Right lobe of liver (tissue), 6 donors: ENCODE results near the gene PRPF31. TPM values are rescaled to one million over a fixed set of nuclear protein-coding genes. Genes with fewer than 3 reads are reported as not detected.

Experiments
- ATAC-seq, 4 donors: fragments of 200-7000 bp; cut with Tn5 transposase; one replicate each; pipeline ENCODE4 v1.9.1; 2020; ENCODE audit warnings: mild to moderate bottlenecking in 4 of 4, moderate library complexity in 4 of 4
- DNase-seq, 3 donors: peaks; one replicate each; pipeline ENCODE4 v3.0.0-alpha.2; 2020
- H3K27ac ChIP-seq, 3 donors: fragments of 200-600 bp; one replicate each; pipeline ENCODE4 v1.8.0; 2022
- H3K27me3 ChIP-seq, 2 donors: fragments of 200-600 bp; one replicate each; pipeline ENCODE4 v1.8.0; 2022
- H3K36me3 ChIP-seq, 4 donors: fragments of 200-600 bp; sonication (generic) in 1 of 4; one replicate each; pipeline versions ENCODE4 v1.5.1 to v1.8.0; 2017 to 2022; ENCODE audit warnings: control low read depth in 1 of 4
- H3K4me1 ChIP-seq, 4 donors: fragments of 200-600 bp; sonication (generic) in 1 of 4; one replicate each; pipeline versions ENCODE4 v1.5.1 to v1.8.0; 2017 to 2022; ENCODE audit warnings: control low read depth in 1 of 4
- H3K4me3 ChIP-seq, 3 donors: fragments of 200-600 bp; one replicate each; pipeline ENCODE4 v1.8.0; 2022
- H3K9me3 ChIP-seq, 4 donors: fragments of 200-600 bp; sonication (generic) in 1 of 4; one replicate each; pipeline versions ENCODE4 v1.5.1 to v1.8.0; 2017 to 2022; ENCODE audit warnings: control low read depth in 1 of 4
- POLR2A ChIP-seq: fragments of 450-650 bp; IDR thresholded peaks from one replicate; pipeline ENCODE4 v1.6.1; 2017; ENCODE audit warnings: antibody characterized with exemption, mild to moderate bottlenecking
- WGBS: methylation state at CpG from one replicate; pipeline ENCODE4 v1.1.6; 2018; ENCODE audit warnings: low coverage, low lambda C conversion rate; ENCODE audit not compliant: insufficient coverage; ENCODE audit errors: missing lambda C conversion rate; 5-methylcytosine and 5-hydroxymethylcytosine counted together
- intact Hi-C, 2 donors: fragments of 100-400 bp; cut with DNase I; formaldehyde crosslinking; loops; one replicate each; pipeline versions ENCODE4 v1.11.2 to v1.14.1; 2022
- total RNA-seq, 6 experiments: library from RNA; depleted of rRNA in 2 of 6; stranded (reverse); fragments of >200 nt in 2 of 6; fragmentation: NEBNext Ultra II Directional in 3 of 6; extraction: Animal tissue kit (Norgen Biotek cat#: 25700) in 3 of 6; gene quantifications; one replicate each; pipeline versions ENCODE4 v1.1.0 to v1.2.4, GENCODE V29; 2016 to 2023
- TF ChIP-seq, protein P1 (sequence below), 4 donors: fragments of 200-600 bp in 3 of 4; fragments of 450-650 bp in 1 of 4; IDR thresholded peaks; one replicate each; pipeline versions ENCODE4 v1.5.1 to v1.8.0; 2016 to 2022; ENCODE audit warnings: antibody characterized with exemption in 4 of 4, mild to moderate bottlenecking in 2 of 4
- donor health status: DM: no; HTN: yes; CAD: no.
- donor health status: DM: no; HTN: no; CAD: no.
- donor health status: DM: no; HTN: no; CAD: no.
- donor health status: DM: no; HTN: yes; CAD: no.
- donor health status: DM: no; HTN: yes; CAD: no.

PRPF31 gene
- total RNA-seq, 6 experiments from 2014 or later = 22.1 to 34.9 (median 27.9) TPM

DNA sequence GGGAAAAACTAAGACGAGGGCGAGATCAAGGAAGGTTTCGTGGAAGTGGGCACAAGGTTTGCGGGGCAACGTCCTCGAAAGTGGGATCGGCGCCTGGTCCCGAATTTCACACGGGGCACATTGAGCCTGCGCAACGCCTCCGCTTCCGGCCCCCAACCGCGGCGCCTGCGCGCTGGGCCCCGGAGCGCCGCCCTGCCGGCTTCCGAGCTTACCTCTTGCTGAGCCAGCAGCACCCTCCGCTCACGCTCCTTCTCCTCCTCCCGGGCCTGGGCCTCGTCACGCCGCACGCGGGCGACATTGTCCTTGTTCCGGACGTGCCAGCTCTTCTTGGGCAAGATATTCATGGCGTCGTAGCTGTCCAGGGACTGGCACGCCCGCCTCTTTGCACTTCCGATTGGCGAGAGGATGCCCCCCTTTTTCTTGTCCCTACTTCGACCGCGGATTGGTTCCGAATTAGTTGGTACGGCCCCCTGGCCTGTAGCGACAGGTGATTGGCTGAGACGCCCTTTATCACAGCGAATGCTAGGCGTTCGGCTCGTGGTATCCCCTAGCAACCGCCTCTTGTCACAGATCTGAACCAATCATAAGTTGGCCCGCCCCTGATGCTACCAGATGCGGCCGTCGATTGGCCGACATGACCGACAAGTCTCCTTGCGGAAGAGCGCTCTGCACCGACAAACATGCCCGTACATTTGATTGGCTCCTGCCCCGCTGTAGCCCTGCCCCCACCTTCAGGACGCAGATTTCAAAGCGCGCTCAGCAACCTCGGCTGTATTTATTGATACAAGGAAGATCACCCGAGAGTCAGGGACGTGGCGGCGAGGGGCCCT, 44.0 kb downstream of the PRPF31 start, which contains the start of gene LENG1:
LENG1 (minus strand) TSS at position 370 of the 830 bp plus-strand sequence; CDS start at position 344, 26 bp downstream.
- Histone ChIP-seq H3K36me3 (peaks cover 0 to 37% (median 14%) of the 10 kb centered on the region in 4 donors), H3K4me3 (peak within 1 kb of the TSS; percentile 90 to 99 (median 93)), H3K9me3 (no peaks in the 10 kb centered on the region), H3K27ac (peak within 1 kb of the TSS; percentile 76 to 93 (median 92)), H3K27me3 (no peaks in the 10 kb centered on the region), H3K4me1 (peaks cover 0 to 29% (median 11%) of the 10 kb centered on the region in 4 donors)
- intact Hi-C loops = no loop called here
- DNase-seq = peak; percentile 99 to 100 (median 100)
- 1% methylated on average over 35 of the region's 72 CpGs for WGBS
- ATAC-seq = peak; percentile 80 to 90 (median 87)
- peak; percentile 71 for TF ChIP-seq POLR2A
- TF ChIP-seq, protein P1, sequence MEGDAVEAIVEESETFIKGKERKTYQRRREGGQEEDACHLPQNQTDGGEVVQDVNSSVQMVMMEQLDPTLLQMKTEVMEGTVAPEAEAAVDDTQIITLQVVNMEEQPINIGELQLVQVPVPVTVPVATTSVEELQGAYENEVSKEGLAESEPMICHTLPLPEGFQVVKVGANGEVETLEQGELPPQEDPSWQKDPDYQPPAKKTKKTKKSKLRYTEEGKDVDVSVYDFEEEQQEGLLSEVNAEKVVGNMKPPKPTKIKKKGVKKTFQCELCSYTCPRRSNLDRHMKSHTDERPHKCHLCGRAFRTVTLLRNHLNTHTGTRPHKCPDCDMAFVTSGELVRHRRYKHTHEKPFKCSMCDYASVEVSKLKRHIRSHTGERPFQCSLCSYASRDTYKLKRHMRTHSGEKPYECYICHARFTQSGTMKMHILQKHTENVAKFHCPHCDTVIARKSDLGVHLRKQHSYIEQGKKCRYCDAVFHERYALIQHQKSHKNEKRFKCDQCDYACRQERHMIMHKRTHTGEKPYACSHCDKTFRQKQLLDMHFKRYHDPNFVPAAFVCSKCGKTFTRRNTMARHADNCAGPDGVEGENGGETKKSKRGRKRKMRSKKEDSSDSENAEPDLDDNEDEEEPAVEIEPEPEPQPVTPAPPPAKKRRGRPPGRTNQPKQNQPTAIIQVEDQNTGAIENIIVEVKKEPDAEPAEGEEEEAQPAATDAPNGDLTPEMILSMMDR (IDR thresholded peaks at IDR 0.05) = peak in 3 of 4 donors; percentile 25 to 48 (median 34)

DNA sequence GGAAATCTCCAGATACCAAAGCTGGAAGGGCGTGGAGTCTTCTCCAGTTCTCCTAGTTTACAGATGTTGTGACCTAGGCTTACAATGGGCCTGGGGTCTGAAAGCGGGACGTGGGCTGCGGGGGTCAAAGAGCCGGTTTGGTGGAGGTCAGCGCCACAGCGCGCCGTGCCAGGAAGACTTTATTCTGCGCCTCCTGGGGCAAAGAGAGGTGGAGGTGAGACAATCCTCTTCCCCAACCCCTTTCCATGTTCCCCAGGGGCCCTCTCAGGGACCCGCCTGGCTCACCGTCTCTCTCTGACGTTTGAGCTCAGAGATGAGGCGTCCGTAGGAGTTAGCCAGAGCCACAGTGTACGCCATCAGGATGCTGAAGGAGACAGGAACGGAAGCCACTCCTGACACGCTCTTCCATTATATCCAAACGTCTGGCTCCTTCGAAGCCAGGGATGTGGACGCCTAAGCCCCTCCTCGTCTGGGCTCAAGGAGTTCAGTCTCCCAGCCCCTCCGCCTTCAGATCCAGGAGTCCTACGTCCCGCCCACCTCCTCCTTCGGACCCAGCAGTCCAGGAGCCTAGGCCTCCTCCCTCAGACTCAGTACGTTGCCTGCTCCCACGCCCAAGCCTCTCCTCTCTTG, 44.7 kb downstream of the PRPF31 start:
- no peak for TF ChIP-seq POLR2A
- TF ChIP-seq, protein P1 (IDR thresholded peaks at IDR 0.05) = no peak
- 11% methylated on average over 14 of the region's 28 CpGs for WGBS
- H3K4me1 ChIP-seq = peaks cover 0 to 29% (median 11%) of the 10 kb centered on the region in 4 donors
- H3K27me3 ChIP-seq = no peaks in the 10 kb centered on the region
- peak overlapping the region; percentile 38 to 49 (median 44) for H3K4me3 ChIP-seq
- no peaks in the 10 kb centered on the region for H3K9me3 ChIP-seq
- ATAC-seq = no peak
- peak in 1 of 3 donors; percentile 57 for DNase-seq
- intact Hi-C loops = no loop called here
- peaks cover 0 to 30% (median 11%) of the 10 kb centered on the region in 4 donors for H3K36me3 ChIP-seq
- H3K27ac ChIP-seq = peak overlapping the region; percentile 11 to 70 (median 62)

DNA sequence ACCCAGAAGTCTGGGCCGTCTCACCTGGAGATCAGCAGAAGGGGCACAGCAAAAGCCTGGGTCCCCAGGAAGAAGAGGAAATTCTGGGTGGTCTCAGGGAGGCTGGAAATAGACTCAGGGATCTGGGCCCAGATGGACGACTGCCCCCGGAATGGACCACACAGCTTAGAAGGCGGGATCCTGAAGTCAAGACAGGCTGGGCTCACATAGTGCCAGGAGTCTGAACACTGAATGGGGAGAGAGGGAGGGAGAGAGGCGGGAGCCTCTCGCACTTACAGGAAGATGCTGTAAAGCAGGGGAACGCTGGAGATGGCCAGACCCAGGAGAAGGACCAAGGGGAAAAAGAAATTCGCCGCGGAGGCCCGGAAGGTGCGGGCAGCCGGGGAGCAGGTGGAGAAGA, 45.3 kb downstream of the PRPF31 start:
- Histone ChIP-seq H3K4me1 (peaks cover 0 to 29% (median 11%) of the 10 kb centered on the region in 4 donors), H3K9me3 (no peaks in the 10 kb centered on the region), H3K36me3 (peaks cover 0 to 24% (median 8%) of the 10 kb centered on the region in 4 donors), H3K27me3 (no peaks in the 10 kb centered on the region), H3K4me3 (no peak overlapping the region), H3K27ac (no peak overlapping the region)
- no peak for ATAC-seq
- TF ChIP-seq, protein P1 (IDR thresholded peaks at IDR 0.05) = no peak
- TF ChIP-seq POLR2A = no peak
- intact Hi-C loops = no loop called here
- DNase-seq = no peak
- WGBS = 62% methylated on average over 12 of the region's 13 CpGs

DNA sequence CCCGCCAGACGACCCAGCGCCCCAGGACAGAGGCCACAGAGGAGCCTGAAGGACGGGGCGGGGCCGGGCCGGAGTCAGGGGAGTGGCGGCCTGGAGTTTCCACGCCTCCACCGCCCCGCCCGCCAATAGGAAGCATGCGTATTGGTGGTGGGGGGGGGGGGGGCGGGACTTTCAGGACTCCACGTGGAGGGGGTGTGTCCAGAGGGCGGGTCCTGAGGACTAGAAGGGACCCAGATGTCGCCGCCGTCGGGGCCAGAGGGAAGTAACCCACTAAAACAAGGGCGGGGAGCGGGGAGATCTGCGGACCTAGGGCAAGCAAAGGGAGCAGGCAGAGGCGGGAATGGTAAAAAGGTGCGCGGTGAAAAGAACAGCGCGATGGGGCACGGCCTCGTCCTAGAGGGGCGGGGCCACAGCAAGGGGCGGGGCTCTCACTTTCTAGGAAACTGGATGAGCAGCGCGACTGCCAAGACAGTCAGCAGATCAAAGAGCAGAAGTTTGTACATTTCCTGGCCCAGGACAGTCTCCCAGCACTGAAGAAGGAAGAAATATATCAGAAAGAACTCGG, 46.8 kb downstream of the PRPF31 start:
- Histone ChIP-seq H3K9me3 (no peaks in the 10 kb centered on the region), H3K27me3 (no peaks in the 10 kb centered on the region), H3K4me3 (peak overlapping the region; percentile 33 to 56 (median 51)), H3K4me1 (peaks cover 0 to 29% (median 11%) of the 10 kb centered on the region in 4 donors), H3K36me3 (peaks cover 0 to 9% (median under 1%) of the 10 kb centered on the region in 4 donors), H3K27ac (peak overlapping the region in 2 of 3 donors; percentile 48 to 55)
- WGBS = 2% methylated on average over 25 of the region's 35 CpGs
- intact Hi-C loops = no loop called here
- DNase-seq = peak; percentile 88 to 91 (median 90)
- TF ChIP-seq, protein P1 (IDR thresholded peaks at IDR 0.05) = no peak
- TF ChIP-seq POLR2A = no peak
- ATAC-seq = peak; percentile 64 to 75 (median 69)
